NB4 (cell line): ENCODE data around the gene JAK2.

Experiments used
- MYC ChIP-seq: IDR thresholded peaks from 2 replicates; pipeline ENCODE4 v1.6.1; 2011; ENCODE audit warnings: low read depth, low read length
- POLR2A ChIP-seq: IDR thresholded peaks from 2 replicates; pipeline ENCODE4 v1.6.1; 2011; ENCODE audit warnings: mild to moderate bottlenecking; ENCODE audit not compliant: insufficient read length; ENCODE audit errors: extremely low read depth
- TF ChIP-seq, protein P1 (sequence below): IDR thresholded peaks from one replicate; pipeline ENCODE4 v1.5.1; 2012; ENCODE audit warnings: low read depth, low read length

DNA sequence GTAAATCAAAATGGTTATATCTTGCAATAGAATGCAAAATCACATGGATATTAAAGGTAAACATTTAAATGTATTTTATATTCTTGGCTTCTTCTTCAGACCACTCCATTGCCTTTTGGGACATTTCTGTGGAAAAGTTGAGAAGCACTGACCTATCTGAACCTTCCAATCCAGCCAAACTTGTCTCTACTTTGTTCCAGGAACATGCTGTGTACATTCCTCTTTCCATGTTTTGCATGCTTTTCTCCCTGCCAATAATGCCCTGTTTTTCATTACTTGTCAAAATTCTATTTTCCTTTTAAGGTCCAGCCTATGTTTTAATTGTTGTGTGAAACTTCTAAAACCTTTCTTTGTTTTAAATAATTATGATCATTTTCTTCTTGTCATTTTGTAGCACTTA is 28.3 kb downstream of the JAK2 start:
- TF ChIP-seq POLR2A = no peak
- TF ChIP-seq, protein P1, sequence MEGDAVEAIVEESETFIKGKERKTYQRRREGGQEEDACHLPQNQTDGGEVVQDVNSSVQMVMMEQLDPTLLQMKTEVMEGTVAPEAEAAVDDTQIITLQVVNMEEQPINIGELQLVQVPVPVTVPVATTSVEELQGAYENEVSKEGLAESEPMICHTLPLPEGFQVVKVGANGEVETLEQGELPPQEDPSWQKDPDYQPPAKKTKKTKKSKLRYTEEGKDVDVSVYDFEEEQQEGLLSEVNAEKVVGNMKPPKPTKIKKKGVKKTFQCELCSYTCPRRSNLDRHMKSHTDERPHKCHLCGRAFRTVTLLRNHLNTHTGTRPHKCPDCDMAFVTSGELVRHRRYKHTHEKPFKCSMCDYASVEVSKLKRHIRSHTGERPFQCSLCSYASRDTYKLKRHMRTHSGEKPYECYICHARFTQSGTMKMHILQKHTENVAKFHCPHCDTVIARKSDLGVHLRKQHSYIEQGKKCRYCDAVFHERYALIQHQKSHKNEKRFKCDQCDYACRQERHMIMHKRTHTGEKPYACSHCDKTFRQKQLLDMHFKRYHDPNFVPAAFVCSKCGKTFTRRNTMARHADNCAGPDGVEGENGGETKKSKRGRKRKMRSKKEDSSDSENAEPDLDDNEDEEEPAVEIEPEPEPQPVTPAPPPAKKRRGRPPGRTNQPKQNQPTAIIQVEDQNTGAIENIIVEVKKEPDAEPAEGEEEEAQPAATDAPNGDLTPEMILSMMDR = no peak
- no peak for TF ChIP-seq MYC
